Activated CD8-positive, alpha-beta memory T cell treated with anti-CD3 and anti-CD28 coated beads for 1 hour (primary cell): ENCODE results near the gene CHRM5.
A peak's percentile ranks its signal among the peaks of the same experiment; 100 is the strongest.
"Not testable (repeated sequence)": the region's sequence is repeated elsewhere in the genome, so short reads cannot be mapped to it uniquely, and the experiment has no call there.

Source experiments
- DNase-seq, 2 donors: peaks; one replicate each; pipeline ENCODE4 v3.0.0-alpha.2; 2020; ENCODE audit warnings: low read depth in 1 of 2; ENCODE audit errors: extremely low read depth in 1 of 2

The CHRM5 gene

GRCh38 chr15:34038871-34039789 is 70.8 kb downstream of the CHRM5 start, which contains the start of gene AVEN:
Gene AVEN (minus strand): TSS chr15:34039204. CDS start chr15:34039046, 158 bp downstream.
- peak in 1 of 2 donors; percentile 43 for DNase-seq

DNA sequence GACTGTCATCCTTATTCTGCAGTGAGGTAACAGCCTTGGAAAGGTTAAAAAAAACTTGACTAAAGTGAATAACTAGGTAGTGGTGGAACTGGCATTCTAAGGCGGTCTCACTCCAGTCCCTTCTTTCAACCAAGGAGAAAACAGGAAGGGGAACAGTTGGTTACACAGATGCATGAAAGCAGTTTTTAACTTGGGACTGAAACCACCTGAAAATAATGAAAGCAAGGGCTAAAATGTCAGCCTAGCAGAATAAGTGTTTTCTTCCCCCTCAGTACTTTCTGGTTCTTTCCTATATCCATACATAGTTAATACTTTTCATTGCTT is 71.5 kb downstream of the CHRM5 start:
- DNase-seq, result no peak

- DNase-seq, result no peak
Observed at GRCh38 chr15:34043391-34043790, 75.1 kb downstream of the CHRM5 start.

GRCh38 chr15:34043813-34044212 is 75.5 kb downstream of the CHRM5 start:
- no peak for DNase-seq

GRCh38 chr15:34046471-34047145 is 78.3 kb downstream of the CHRM5 start:
- DNase-seq, result no peak

GRCh38 chr15:34047893-34048775 is 79.8 kb downstream of the CHRM5 start:
- DNase-seq, result no peak

GRCh38 chr15:34049112-34049511 is 80.8 kb downstream of the CHRM5 start:
- DNase-seq, result no peak

DNA sequence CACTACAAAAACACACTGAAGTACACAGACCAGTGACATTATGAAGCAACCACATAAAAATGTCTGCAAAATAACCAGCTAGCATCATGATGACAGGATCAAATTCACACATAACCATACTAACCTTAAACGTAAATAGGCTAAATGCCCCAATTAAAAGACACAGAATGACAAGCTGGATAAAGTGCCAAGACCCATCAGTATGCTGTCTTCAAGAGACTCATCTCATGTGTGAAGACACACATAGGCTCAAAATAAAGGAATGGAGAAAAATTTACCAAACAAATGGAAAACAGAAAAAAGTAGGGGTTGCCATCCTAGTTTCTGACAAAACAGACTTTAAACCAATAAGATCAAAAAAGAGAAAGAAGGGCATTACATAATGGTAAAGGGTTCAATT is 82.1 kb downstream of the CHRM5 start:
- not testable (repeated sequence) for DNase-seq

- DNase-seq, result no peak
Observed at GRCh38 chr15:34054081-34054707, 85.9 kb downstream of the CHRM5 start.

- no peak for DNase-seq
Observed at GRCh38 chr15:34055868-34056595, 87.7 kb downstream of the CHRM5 start.

DNA sequence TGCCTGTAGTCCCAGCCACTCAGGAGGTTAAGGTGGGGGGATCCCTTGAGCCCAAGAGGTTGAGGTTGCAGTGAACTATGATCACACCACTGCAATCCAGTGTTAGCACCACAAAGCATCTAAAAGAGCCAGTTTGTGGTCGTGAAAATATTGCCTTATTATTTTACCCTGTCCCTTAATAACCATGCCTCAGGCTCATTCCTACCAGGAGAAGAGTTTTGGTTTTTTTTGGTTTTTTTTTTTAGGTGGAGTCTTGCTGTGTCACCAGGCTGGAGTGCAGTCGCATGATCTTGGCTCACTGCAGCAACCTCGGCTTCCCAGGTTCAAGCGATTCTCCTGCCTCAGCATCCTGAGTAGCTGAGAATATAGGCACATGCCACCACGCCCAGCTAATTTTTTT is 88.6 kb downstream of the CHRM5 start:
- DNase-seq, result no peak

- no peak for DNase-seq
Observed at GRCh38 chr15:34059476-34059875, 91.2 kb downstream of the CHRM5 start.

- DNase-seq, result no peak
Observed at GRCh38 chr15:34059946-34060345, 91.6 kb downstream of the CHRM5 start.

DNA sequence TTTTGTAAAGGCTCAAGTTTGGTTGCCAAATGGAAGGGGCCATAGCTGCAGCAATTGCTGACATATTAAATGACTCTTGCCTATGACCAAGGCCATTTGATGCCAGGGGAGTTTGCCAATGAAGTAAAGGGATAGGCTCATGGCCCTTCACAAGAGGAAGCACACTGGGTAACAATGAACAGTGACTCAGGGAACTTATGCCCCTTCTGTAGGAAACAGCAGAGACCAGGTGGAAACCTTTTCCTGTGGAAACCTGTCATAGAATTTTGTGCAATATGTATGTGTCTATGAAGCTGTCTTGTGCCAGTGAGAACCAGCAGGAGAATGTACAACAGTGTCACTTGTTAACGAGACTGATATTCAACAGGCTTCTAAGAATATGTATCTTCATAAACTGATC is 96.1 kb downstream of the CHRM5 start:
- DNase-seq, result no peak

GRCh38 chr15:34065261-34065660 is 97.0 kb downstream of the CHRM5 start:
- no peak for DNase-seq

- DNase-seq, result no peak
Observed at GRCh38 chr15:34065941-34066340, 97.6 kb downstream of the CHRM5 start.

DNA sequence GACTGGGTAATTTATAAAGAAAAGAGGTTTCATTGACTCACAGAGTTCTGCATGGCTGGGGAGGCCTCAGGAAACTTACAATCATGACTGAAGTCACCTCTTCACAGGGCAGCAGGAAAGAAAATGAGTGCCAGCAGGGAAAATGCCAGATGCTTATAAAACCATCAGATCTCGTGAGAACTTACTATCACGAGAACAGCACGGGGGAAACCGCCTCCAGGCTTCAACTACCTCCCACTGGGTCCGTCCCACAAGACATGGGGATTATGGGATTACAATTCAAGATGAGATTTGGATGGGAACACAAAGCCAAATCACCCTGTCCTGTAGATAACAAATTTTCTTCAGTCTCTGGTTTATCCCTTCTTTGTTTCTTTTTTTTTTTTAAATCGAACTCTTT is 101.7 kb downstream of the CHRM5 start:
- DNase-seq, result no peak

- DNase-seq, result no peak
Observed at GRCh38 chr15:34076785-34077184, 108.5 kb downstream of the CHRM5 start.

DNA sequence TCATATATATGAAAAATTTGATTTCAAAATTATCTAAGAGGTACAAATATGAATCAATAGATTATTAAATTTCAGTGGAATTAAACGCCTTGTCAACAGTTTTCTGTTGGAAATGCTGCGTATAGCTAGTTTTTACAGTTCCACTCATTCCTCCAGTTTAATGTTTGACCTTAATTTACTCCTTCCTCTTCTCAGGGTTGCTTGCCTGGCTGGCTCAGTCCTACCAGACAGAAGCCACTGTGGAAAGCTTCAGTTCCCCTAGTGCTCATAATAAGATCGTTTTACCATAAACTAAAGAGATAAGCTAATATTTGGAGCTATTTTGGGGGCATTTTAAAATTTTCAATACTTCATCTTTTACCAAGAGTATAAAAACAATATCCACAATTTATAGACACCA is 110.6 kb downstream of the CHRM5 start:
- no peak for DNase-seq

- no peak for DNase-seq
Observed at GRCh38 chr15:34079904-34080303, 111.6 kb downstream of the CHRM5 start.
